ENCODE data around the gene KCTD3.

GRCh38 chr1:215542301-215542700 lies 24.8 kb upstream of the KCTD3 start:
- TF ChIP-seq CTCF (CRISPR knock-in tag; IDR thresholded peaks at IDR 0.05) (no peak), YY1 (IDR thresholded peaks at IDR 0.05; ENCODE audit: insufficient read depth, insufficient replicate concordance, low read depth, low read length) (no peak), ZNF160 (CRISPR knock-in tag; IDR thresholded peaks at IDR 0.05) (no peak), ZNF563 (CRISPR knock-in tag; IDR thresholded peaks at IDR 0.05) (no peak), TBX2 (CRISPR knock-in tag; IDR thresholded peaks at IDR 0.05; ENCODE audit: borderline replicate concordance) (no peak), ZNF777 (CRISPR knock-in tag; IDR thresholded peaks at IDR 0.05) (no peak), SMC3 (IDR thresholded peaks at IDR 0.05; ENCODE audit: low read length) (no peak), POLR2A (IDR thresholded peaks at IDR 0.05; ENCODE audit: insufficient read depth in 1 of 2, low read depth in 2 of 2, low read length in 2 of 2) (no peak), MXD4 (CRISPR knock-in tag; IDR thresholded peaks at IDR 0.05) (no peak), GTF2F1 (IDR thresholded peaks at IDR 0.05; ENCODE audit: low read length) (no peak)
- TF ChIP-seq, protein P1, sequence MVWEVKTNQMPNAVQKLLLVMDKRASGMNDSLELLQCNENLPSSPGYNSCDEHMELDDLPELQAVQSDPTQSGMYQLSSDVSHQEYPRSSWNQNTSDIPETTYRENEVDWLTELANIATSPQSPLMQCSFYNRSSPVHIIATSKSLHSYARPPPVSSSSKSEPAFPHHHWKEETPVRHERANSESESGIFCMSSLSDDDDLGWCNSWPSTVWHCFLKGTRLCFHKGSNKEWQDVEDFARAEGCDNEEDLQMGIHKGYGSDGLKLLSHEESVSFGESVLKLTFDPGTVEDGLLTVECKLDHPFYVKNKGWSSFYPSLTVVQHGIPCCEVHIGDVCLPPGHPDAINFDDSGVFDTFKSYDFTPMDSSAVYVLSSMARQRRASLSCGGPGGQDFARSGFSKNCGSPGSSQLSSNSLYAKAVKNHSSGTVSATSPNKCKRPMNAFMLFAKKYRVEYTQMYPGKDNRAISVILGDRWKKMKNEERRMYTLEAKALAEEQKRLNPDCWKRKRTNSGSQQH (CRISPR knock-in tag; IDR thresholded peaks at IDR 0.05; ENCODE audit: low read depth) = no peak
- TF ChIP-seq, protein P2, sequence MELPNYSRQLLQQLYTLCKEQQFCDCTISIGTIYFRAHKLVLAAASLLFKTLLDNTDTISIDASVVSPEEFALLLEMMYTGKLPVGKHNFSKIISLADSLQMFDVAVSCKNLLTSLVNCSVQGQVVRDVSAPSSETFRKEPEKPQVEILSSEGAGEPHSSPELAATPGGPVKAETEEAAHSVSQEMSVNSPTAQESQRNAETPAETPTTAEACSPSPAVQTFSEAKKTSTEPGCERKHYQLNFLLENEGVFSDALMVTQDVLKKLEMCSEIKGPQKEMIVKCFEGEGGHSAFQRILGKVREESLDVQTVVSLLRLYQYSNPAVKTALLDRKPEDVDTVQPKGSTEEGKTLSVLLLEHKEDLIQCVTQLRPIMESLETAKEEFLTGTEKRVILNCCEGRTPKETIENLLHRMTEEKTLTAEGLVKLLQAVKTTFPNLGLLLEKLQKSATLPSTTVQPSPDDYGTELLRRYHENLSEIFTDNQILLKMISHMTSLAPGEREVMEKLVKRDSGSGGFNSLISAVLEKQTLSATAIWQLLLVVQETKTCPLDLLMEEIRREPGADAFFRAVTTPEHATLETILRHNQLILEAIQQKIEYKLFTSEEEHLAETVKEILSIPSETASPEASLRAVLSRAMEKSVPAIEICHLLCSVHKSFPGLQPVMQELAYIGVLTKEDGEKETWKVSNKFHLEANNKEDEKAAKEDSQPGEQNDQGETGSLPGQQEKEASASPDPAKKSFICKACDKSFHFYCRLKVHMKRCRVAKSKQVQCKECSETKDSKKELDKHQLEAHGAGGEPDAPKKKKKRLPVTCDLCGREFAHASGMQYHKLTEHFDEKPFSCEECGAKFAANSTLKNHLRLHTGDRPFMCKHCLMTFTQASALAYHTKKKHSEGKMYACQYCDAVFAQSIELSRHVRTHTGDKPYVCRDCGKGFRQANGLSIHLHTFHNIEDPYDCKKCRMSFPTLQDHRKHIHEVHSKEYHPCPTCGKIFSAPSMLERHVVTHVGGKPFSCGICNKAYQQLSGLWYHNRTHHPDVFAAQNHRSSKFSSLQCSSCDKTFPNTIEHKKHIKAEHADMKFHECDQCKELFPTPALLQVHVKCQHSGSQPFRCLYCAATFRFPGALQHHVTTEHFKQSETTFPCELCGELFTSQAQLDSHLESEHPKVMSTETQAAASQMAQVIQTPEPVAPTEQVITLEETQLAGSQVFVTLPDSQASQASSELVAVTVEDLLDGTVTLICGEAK (IDR thresholded peaks at IDR 0.05) = no peak
- TF ChIP-seq, protein P2 (CRISPR knock-in tag; IDR thresholded peaks at IDR 0.05) = no peak
- TF ChIP-seq, protein P3, sequence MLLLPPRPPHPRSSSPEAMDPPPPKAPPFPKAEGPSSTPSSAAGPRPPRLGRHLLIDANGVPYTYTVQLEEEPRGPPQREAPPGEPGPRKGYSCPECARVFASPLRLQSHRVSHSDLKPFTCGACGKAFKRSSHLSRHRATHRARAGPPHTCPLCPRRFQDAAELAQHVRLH (CRISPR knock-in tag; IDR thresholded peaks at IDR 0.05; ENCODE audit: borderline replicate concordance, low read depth) = no peak

Data from HepG2 (cell line).